CD8-positive, alpha-beta memory T cell (primary cell): ENCODE measurements around the gene SMIM13. TPM values are rescaled to one million over a fixed set of nuclear protein-coding genes. Genes with fewer than 3 reads are reported as not detected.

ENCODE experiments used
- CTCF ChIA-PET: fragments of 350-600 bp; sonication (Branson Sonifier 250); formaldehyde crosslinking; loops from one replicate; lab custom pipeline; 2021; ENCODE audit warnings: antibody characterized with exemption; lab: Charles Lee
- POLR2A ChIA-PET: fragments of 350-600 bp; sonication (Branson Sonifier 250); formaldehyde crosslinking; loops from one replicate; lab custom pipeline; 2021; ENCODE audit warnings: antibody characterized with exemption; lab: Charles Lee
- DNase-seq, 5 donors: peaks; one replicate each; pipeline versions ENCODE4 v3.0.0 to v3.0.0-alpha.2; 2020 to 2022; ENCODE audit warnings: mixed read lengths in 1 of 5
- H3K27ac ChIP-seq: one replicate; pipeline ENCODE4 v1.7.0; 2013; ENCODE audit warnings: low read depth, mild to moderate bottlenecking, low read length, moderate library complexity
- H3K27me3 ChIP-seq: 2 replicates; pipeline ENCODE4 v1.7.0; 2013; ENCODE audit warnings: low read length, mild to moderate bottlenecking; ENCODE audit not compliant: insufficient read depth, poor library complexity, severe bottlenecking
- H3K36me3 ChIP-seq: 2 replicates; pipeline ENCODE4 v1.7.0; 2013; ENCODE audit warnings: mild to moderate bottlenecking, low read length, moderate library complexity; ENCODE audit not compliant: insufficient read depth
- H3K4me1 ChIP-seq: 2 replicates; pipeline ENCODE4 v1.7.0; 2013; ENCODE audit warnings: mild to moderate bottlenecking, low read length, moderate library complexity; ENCODE audit not compliant: insufficient read depth
- H3K4me3 ChIP-seq: 2 replicates; pipeline ENCODE4 v1.7.0; 2013; ENCODE audit warnings: mild to moderate bottlenecking, low read length
- H3K9me3 ChIP-seq: 2 replicates; pipeline ENCODE4 v1.7.0; 2013; ENCODE audit warnings: mild to moderate bottlenecking, low read length
- H3K27ac Mint-ChIP-seq, 8 donors: one replicate each; pipeline ENCODE4 v1.8.0; 2020 to 2021; ENCODE audit warnings: mixed read lengths in 8 of 8, mild to moderate bottlenecking in 6 of 8, inconsistent platforms in 3 of 8, moderate library complexity in 3 of 8
- H3K27me3 Mint-ChIP-seq, 2 donors: one replicate each; pipeline ENCODE4 v1.8.0; 2020 to 2021; ENCODE audit warnings: mixed read lengths in 2 of 2, mild to moderate bottlenecking in 1 of 2, moderate library complexity in 1 of 2
- H3K36me3 Mint-ChIP-seq, 3 donors: one replicate each; pipeline ENCODE4 v1.8.0; 2020 to 2021; ENCODE audit warnings: mixed read lengths in 3 of 3, inconsistent platforms in 1 of 3, mild to moderate bottlenecking in 1 of 3
- H3K4me1 Mint-ChIP-seq, 3 donors: one replicate each; pipeline ENCODE4 v1.8.0; 2020 to 2021; ENCODE audit warnings: mixed read lengths in 3 of 3, inconsistent platforms in 1 of 3, mild to moderate bottlenecking in 1 of 3
- H3K4me3 Mint-ChIP-seq, 7 donors: one replicate each; pipeline ENCODE4 v1.8.0; 2020 to 2021; ENCODE audit warnings: mixed read lengths in 7 of 7, mild to moderate bottlenecking in 6 of 7, moderate library complexity in 4 of 7, inconsistent platforms in 2 of 7
- H3K9me3 Mint-ChIP-seq, 5 donors: one replicate each; pipeline ENCODE4 v1.8.0; 2020 to 2022; ENCODE audit warnings: mixed read lengths in 5 of 5, mild to moderate bottlenecking in 3 of 5, moderate library complexity in 2 of 5, inconsistent platforms in 1 of 5
- polyA plus RNA-seq: library from polyadenylated mRNA; unstranded; fragments of 300-500 nt; fragmentation: Illumina TruSeq; gene quantifications from one replicate; pipeline ENCODE4 v1.2.3, GENCODE V29; 2021
- total RNA-seq, 2 experiments: library from RNA; stranded (reverse); gene quantifications; one replicate each; pipeline ENCODE4 v1.2.3, GENCODE V29; 2021

The SMIM13 gene
- total and polyA plus RNA-seq, 3 experiments from 2014 or later: 4.6 to 16.0 (median 14.7) TPM

- POLR2A ChIA-PET: no interaction called here
- H3K4me3 Mint-ChIP-seq: no peak overlapping the region
- peaks cover 0 to 2% of the 10 kb centered on the region in 2 donors for H3K27me3 Mint-ChIP-seq
- CTCF ChIA-PET: no interaction called here
- peaks cover 7% of the 10 kb centered on the region for H3K36me3 ChIP-seq
- H3K36me3 Mint-ChIP-seq: peaks cover 0 to 20% (median 9%) of the 10 kb centered on the region in 3 donors
- H3K4me1 ChIP-seq: no peaks in the 10 kb centered on the region
- no peak overlapping the region for H3K27ac ChIP-seq
- H3K4me3 ChIP-seq: no peak overlapping the region
- peaks cover 0 to 1% (median under 1%) of the 10 kb centered on the region in 3 donors for H3K4me1 Mint-ChIP-seq
- no peaks in the 10 kb centered on the region for H3K27me3 ChIP-seq
- no peaks in the 10 kb centered on the region for H3K9me3 ChIP-seq
- H3K27ac Mint-ChIP-seq: no peak overlapping the region
- DNase-seq: no peak
- no peaks in the 10 kb centered on the region for H3K9me3 Mint-ChIP-seq
Observed at GRCh38 chr6:11139051-11139960, 45.7 kb downstream of the SMIM13 start.

GRCh38 chr6:11140056-11140455, 46.4 kb downstream of the SMIM13 start:
- Histone ChIP-seq H3K9me3 (no peaks in the 10 kb centered on the region), H3K27me3 (no peaks in the 10 kb centered on the region), H3K4me3 (no peak overlapping the region), H3K4me1 (no peaks in the 10 kb centered on the region), H3K36me3 (peaks cover 3% of the 10 kb centered on the region), H3K27ac (no peak overlapping the region)
- H3K36me3 Mint-ChIP-seq: peaks cover 0 to 13% (median 3%) of the 10 kb centered on the region in 3 donors
- DNase-seq: no peak
- no peaks in the 10 kb centered on the region for H3K9me3 Mint-ChIP-seq
- ChIA-PET POLR2A (no interaction called here), CTCF (no interaction called here)
- no peak overlapping the region for H3K27ac Mint-ChIP-seq
- peaks cover 0 to 4% (median 4%) of the 10 kb centered on the region in 3 donors for H3K4me1 Mint-ChIP-seq
- no peak overlapping the region for H3K4me3 Mint-ChIP-seq
- peaks cover 0 to 2% of the 10 kb centered on the region in 2 donors for H3K27me3 Mint-ChIP-seq

DNA sequence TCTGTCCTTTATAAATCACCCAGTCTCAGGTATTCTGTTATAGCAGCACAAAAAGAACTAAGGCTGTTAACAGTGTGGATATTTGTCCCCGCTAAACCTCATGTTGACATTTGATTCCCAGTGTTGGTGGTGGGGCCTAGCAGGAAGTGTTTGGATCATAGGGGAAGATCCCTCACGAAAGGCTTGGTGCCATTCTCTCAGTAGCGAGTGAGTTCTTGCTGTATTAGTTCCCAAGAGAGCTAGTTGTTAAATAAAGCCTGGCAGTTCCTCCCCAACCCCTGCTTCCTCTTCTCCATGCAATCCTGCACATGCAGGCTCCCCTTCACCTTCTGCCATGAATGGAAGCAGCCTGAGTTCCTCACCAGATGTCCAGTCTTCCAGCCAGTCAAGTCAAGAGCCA, 47.7 kb downstream of the SMIM13 start:
- ChIA-PET POLR2A (no interaction called here), CTCF (no interaction called here)
- no peaks in the 10 kb centered on the region for H3K9me3 Mint-ChIP-seq
- DNase-seq: no peak
- H3K36me3 Mint-ChIP-seq: peaks cover 0 to 1% (median 0%) of the 10 kb centered on the region in 3 donors
- Histone ChIP-seq H3K9me3 (no peaks in the 10 kb centered on the region), H3K27me3 (no peaks in the 10 kb centered on the region), H3K4me3 (no peak overlapping the region), H3K27ac (no peak overlapping the region), H3K36me3 (no peaks in the 10 kb centered on the region), H3K4me1 (no peaks in the 10 kb centered on the region)
- peaks cover 0 to 4% (median 4%) of the 10 kb centered on the region in 3 donors for H3K4me1 Mint-ChIP-seq
- no peak overlapping the region for H3K27ac Mint-ChIP-seq
- peaks cover 0 to 2% of the 10 kb centered on the region in 2 donors for H3K27me3 Mint-ChIP-seq
- no peak overlapping the region for H3K4me3 Mint-ChIP-seq

DNA sequence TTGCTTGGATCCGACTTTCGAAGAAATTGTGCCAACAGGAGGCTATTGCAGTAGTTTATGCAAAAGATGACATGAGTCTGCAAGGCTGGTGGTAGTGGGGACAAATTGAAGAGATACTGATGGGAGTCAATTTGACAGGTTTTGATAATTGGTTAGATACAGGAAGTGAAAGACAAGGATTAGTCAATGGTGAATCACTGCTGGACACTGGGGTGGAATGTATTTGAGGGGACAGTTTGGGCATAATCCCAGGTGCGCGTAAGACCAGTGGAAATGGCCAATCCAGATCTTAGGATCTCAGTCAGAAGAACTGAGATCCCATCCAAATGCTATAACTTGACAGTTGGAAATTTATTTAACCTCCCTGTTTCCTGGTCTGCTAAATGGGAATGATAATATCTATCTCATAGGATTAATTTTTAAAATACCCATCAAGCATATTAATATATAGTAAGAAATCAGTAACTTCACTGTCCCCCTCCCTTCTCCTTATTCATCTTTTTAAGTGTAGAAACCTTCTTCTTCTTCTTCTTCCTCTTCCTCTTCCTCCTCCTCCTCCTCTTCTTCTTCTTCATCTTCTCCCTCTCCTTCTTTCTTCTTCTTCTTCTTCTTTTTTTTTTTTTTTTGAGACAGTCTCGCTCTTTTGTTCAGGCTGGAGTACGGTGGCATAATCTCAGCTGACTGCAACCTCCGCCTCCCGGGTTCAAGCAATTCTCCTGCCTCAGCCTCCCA, 48.8 kb downstream of the SMIM13 start:
- H3K9me3 Mint-ChIP-seq: no peaks in the 10 kb centered on the region
- Histone ChIP-seq H3K27ac (no peak overlapping the region), H3K9me3 (no peaks in the 10 kb centered on the region), H3K4me3 (no peak overlapping the region), H3K4me1 (no peaks in the 10 kb centered on the region), H3K36me3 (no peaks in the 10 kb centered on the region), H3K27me3 (no peaks in the 10 kb centered on the region)
- no peak overlapping the region for H3K4me3 Mint-ChIP-seq
- POLR2A ChIA-PET: interaction anchor here (0.7 kb wide), 1 partner anchor 317 kb away, joined by 3 read pairs; no protein-coding TSS in a partner anchor
- no peaks in the 10 kb centered on the region for H3K36me3 Mint-ChIP-seq
- H3K27ac Mint-ChIP-seq: no peak overlapping the region
- CTCF ChIA-PET: interaction anchor here (1.0 to 3.6 kb wide), 2 partner anchors 29 to 354 kb away, joined by 4 to 82 read pairs; no protein-coding TSS in a partner anchor
- DNase-seq: no peak
- H3K27me3 Mint-ChIP-seq: peaks cover 0 to 2% of the 10 kb centered on the region in 2 donors
- H3K4me1 Mint-ChIP-seq: peaks cover 0 to 4% (median 4%) of the 10 kb centered on the region in 3 donors

DNA sequence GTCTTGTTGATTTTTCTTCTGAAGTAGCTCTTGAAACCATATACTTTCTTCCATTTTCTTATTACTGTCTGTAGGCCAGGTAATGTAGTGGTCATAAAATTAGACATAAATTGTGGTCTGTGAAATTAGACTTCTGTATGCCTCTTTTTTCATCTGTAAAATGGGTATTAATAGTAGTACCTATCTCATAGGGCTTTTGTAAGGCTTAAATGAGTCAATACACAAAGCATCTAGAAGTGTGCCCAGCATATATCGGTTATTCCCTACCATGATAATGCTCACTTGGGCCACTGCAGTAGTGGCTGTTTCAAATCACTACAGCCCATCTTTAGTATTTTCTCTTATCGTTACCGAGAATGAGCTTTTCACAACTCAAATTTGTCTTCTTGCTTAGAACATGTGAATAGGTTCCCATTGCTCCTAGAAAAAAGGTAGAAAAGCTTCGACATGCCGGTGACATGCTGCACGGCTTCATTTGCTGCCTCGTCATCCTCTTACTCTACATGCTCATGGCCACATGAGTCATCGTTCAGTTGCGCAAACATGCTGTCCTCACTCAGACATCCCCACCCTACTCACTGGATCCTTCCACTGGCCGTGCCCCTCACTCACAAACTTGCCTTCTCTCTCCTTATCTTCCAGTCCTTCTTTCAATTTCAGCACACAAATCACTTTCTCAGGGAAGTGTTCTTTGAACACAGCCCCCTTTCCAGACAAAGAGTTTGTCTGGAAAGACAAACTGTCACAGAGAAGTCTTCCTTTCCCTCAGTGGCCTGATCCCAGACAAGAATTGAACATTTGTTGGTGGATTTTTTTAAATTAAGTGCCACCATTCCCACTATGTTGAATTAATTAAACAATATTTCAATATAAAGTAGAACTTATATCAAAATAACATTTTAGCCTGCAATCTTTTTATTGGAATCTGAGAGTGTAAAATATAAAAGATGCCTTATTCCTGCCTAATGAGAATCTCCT, 50.0 kb downstream of the SMIM13 start:
- Histone ChIP-seq H3K27ac (no peak overlapping the region), H3K9me3 (no peaks in the 10 kb centered on the region), H3K27me3 (no peaks in the 10 kb centered on the region), H3K4me3 (no peak overlapping the region), H3K4me1 (no peaks in the 10 kb centered on the region), H3K36me3 (no peaks in the 10 kb centered on the region)
- H3K27me3 Mint-ChIP-seq: peaks cover 0 to 2% of the 10 kb centered on the region in 2 donors
- no peak overlapping the region for H3K27ac Mint-ChIP-seq
- H3K4me3 Mint-ChIP-seq: no peak overlapping the region
- no peaks in the 10 kb centered on the region for H3K9me3 Mint-ChIP-seq
- peaks cover 0 to 4% (median 4%) of the 10 kb centered on the region in 3 donors for H3K4me1 Mint-ChIP-seq
- ChIA-PET POLR2A (interaction anchor here (0.6 to 0.7 kb wide), 2 partner anchors 316 to 352 kb away, joined by 3 read pairs; no protein-coding TSS in a partner anchor), CTCF (interaction anchor here (0.8 to 3.6 kb wide), 8 partner anchors 7 to 432 kb away, joined by 3 to 82 read pairs (median 4); partner anchors contain the start of gene ERVFRD-1)
- DNase-seq: no peak
- H3K36me3 Mint-ChIP-seq: no peaks in the 10 kb centered on the region

DNA sequence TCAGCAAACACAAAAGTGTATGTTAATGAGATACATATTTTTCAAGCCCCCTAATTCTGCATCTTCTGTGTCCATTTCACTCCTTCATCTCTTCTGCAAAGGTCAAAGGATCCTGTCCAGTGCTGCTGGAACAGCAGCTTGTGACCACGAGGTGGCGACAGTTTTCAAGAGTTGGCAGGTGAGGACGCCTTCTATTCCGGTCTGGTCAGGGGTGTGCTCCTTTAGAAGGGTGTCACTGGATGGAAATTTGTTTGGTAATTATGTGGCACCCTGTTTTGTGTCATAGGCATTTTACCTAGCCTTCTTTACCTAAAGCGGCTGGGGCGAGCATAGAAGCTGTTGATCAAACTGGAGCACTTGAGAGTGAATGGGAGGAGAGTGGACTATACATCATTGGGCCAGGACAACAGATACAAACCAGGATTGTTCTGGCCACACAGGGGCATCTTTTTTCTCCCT, 50.8 kb downstream of the SMIM13 start:
- H3K27me3 ChIP-seq: no peaks in the 10 kb centered on the region
- H3K4me1 ChIP-seq: no peaks in the 10 kb centered on the region
- peak; percentile 48 to 79 (median 63) for DNase-seq
- H3K27ac ChIP-seq: no peak overlapping the region
- Mint-ChIP-seq H3K36me3 (no peaks in the 10 kb centered on the region), H3K4me3 (no peak overlapping the region), H3K27ac (peak overlapping the region in 1 of 8 donors; percentile 49), H3K9me3 (no peaks in the 10 kb centered on the region), H3K27me3 (no peaks in the 10 kb centered on the region), H3K4me1 (peaks cover 0 to 4% (median 4%) of the 10 kb centered on the region in 3 donors)
- ChIA-PET CTCF (interaction anchor here (0.9 to 3.6 kb wide), 7 partner anchors 8 to 431 kb away, joined by 3 to 82 read pairs (median 4); no protein-coding TSS in a partner anchor), POLR2A (interaction anchor here (0.6 kb wide), 1 partner anchor 351 kb away, joined by 3 read pairs; no protein-coding TSS in a partner anchor)
- H3K4me3 ChIP-seq: no peak overlapping the region
- no peaks in the 10 kb centered on the region for H3K36me3 ChIP-seq
- no peaks in the 10 kb centered on the region for H3K9me3 ChIP-seq
